CD4-positive, alpha-beta T cell (primary cell): ENCODE measurements around the gene FNDC3B. TPM values are rescaled to one million over a fixed set of nuclear protein-coding genes. Genes with fewer than 3 reads are reported as not detected.

ENCODE experiments used
- ATAC-seq: fragments of 200-7000 bp; cut with Tn5 transposase; one replicate; pipeline ENCODE4 v1.10.0; 2022; ENCODE audit warnings: mild to moderate bottlenecking; ENCODE audit not compliant: poor library complexity
- CTCF ChIA-PET: fragments of 350-600 bp; sonication (Branson Sonifier 250); formaldehyde crosslinking; loops from one replicate; lab custom pipeline; 2021; ENCODE audit warnings: antibody characterized with exemption, inconsistent platforms; lab: Charles Lee
- POLR2A ChIA-PET: fragments of 350-600 bp; sonication (Branson Sonifier 250); formaldehyde crosslinking; loops from one replicate; lab custom pipeline; 2021; ENCODE audit warnings: antibody characterized with exemption, inconsistent platforms; lab: Charles Lee
- DNase-seq, 14 experiments: peaks; one replicate each; pipeline ENCODE4 v3.0.0-alpha.2; 2013 to 2020; ENCODE audit warnings: mixed read lengths in 2 of 14
- H3K27ac ChIP-seq, 2 donors: one replicate each; pipeline versions ENCODE4 v1.5.1 to v1.7.0; 2013; ENCODE audit warnings: low read length in 2 of 2, low read depth in 1 of 2, mild to moderate bottlenecking in 1 of 2
- H3K27me3 ChIP-seq, 2 experiments: 1 replicate in 1 of 2; 2 replicates in 1 of 2; pipeline versions ENCODE4 v1.6.1 to v1.7.0; 2013; ENCODE audit warnings: low read length in 2 of 2, control low read depth in 1 of 2, mild to moderate bottlenecking in 1 of 2, moderate library complexity in 1 of 2; ENCODE audit not compliant: insufficient read depth in 2 of 2, control insufficient read depth in 1 of 2
- H3K36me3 ChIP-seq: one replicate; pipeline ENCODE4 v1.6.1; 2013; ENCODE audit warnings: low read length, control low read depth; ENCODE audit not compliant: insufficient read depth
- H3K4me1 ChIP-seq: one replicate; pipeline ENCODE4 v1.6.1; 2013; ENCODE audit warnings: low read length, control low read depth; ENCODE audit not compliant: insufficient read depth
- H3K4me3 ChIP-seq: one replicate; pipeline ENCODE4 v1.5.1; 2013; ENCODE audit warnings: mild to moderate bottlenecking, low read length, moderate library complexity
- H3K9me3 ChIP-seq, 2 experiments: 1 replicate in 1 of 2; 2 replicates in 1 of 2; pipeline versions ENCODE4 v1.6.1 to v1.7.0; 2013; ENCODE audit warnings: low read length in 2 of 2, mild to moderate bottlenecking in 2 of 2, control low read depth in 1 of 2, moderate library complexity in 1 of 2; ENCODE audit not compliant: control insufficient read depth in 1 of 2, insufficient read depth in 1 of 2
- H3K27ac Mint-ChIP-seq: one replicate; pipeline ENCODE4 v1.8.0; 2020; ENCODE audit warnings: mixed read lengths
- H3K27me3 Mint-ChIP-seq: one replicate; pipeline ENCODE4 v1.8.0; 2021; ENCODE audit warnings: mixed read lengths
- H3K36me3 Mint-ChIP-seq: one replicate; pipeline ENCODE4 v1.8.0; 2021; ENCODE audit warnings: low read depth, mixed read lengths
- H3K4me1 Mint-ChIP-seq: one replicate; pipeline ENCODE4 v1.8.0; 2021; ENCODE audit warnings: low read depth, mixed read lengths
- H3K4me3 Mint-ChIP-seq: one replicate; pipeline ENCODE4 v1.8.0; 2020; ENCODE audit warnings: mild to moderate bottlenecking, mixed read lengths
- H3K9me3 Mint-ChIP-seq: one replicate; pipeline ENCODE4 v1.8.0; 2020; ENCODE audit warnings: mixed read lengths
- intact Hi-C, 2 experiments: fragments of 100-400 bp; cut with DNase I in 1 of 2; cut with micrococcal nuclease in 1 of 2; formaldehyde crosslinking; loops; one replicate each; pipeline versions ENCODE4 v1.15.1 to v1.9.0; 2023 to 2025; cut with DNase I, micrococcal nuclease
- total RNA-seq, 174 experiments: library from RNA in 2 of 174; stranded (reverse) in 2 of 174; gene quantifications; one replicate each; pipeline ENCODE4 v1.2.3 and lab custom pipeline; 2021 to 2026
- TF ChIP-seq, protein P1 (sequence below): fragments of 200-600 bp; IDR thresholded peaks from one replicate; pipeline ENCODE4 v1.8.0; 2022; ENCODE audit warnings: antibody characterized with exemption, mild to moderate bottlenecking

The FNDC3B gene
- total RNA-seq, 2 experiments from 2014 or later, result 26.1 to 28.7 TPM

DNA sequence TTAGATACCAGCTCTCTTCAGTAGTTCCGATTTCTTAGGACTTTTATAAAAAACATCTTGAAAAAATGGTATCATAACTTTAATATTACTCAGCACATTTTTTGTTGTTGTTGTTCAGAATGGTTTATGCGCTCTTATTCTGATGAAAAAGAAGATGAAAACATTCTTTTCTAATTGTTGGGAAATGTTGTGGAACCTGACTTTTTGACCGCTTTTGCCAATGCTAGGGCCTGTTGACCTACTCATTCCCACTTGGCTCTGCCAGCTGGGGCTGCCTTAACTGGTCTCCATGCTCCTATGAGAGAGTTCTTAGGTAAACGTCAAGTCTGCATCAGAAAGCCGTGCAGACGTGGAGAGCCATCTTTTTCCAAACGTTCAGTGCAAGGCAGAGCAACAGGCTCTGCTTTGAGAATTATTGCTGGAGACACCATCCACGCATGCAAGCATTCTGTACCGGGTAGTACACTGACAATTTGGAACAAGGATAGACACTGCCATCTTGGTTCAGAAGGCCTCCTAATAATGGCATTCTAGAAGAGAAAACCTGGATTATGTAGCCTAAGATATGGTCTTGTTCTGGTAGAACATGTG, 232.1 kb downstream of the FNDC3B start:
- no peaks in the 10 kb centered on the region for H3K4me1 ChIP-seq
- Mint-ChIP-seq H3K4me3 (no peak overlapping the region), H3K9me3 (no peaks in the 10 kb centered on the region), H3K36me3 (peaks cover 26% of the 10 kb centered on the region), H3K27ac (no peak overlapping the region), H3K4me1 (no peaks in the 10 kb centered on the region), H3K27me3 (no peaks in the 10 kb centered on the region)
- no peaks in the 10 kb centered on the region for H3K27me3 ChIP-seq
- ChIA-PET CTCF (no interaction called here), POLR2A (no interaction called here)
- TF ChIP-seq, protein P1, sequence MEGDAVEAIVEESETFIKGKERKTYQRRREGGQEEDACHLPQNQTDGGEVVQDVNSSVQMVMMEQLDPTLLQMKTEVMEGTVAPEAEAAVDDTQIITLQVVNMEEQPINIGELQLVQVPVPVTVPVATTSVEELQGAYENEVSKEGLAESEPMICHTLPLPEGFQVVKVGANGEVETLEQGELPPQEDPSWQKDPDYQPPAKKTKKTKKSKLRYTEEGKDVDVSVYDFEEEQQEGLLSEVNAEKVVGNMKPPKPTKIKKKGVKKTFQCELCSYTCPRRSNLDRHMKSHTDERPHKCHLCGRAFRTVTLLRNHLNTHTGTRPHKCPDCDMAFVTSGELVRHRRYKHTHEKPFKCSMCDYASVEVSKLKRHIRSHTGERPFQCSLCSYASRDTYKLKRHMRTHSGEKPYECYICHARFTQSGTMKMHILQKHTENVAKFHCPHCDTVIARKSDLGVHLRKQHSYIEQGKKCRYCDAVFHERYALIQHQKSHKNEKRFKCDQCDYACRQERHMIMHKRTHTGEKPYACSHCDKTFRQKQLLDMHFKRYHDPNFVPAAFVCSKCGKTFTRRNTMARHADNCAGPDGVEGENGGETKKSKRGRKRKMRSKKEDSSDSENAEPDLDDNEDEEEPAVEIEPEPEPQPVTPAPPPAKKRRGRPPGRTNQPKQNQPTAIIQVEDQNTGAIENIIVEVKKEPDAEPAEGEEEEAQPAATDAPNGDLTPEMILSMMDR, result no peak
- no peaks in the 10 kb centered on the region for H3K36me3 ChIP-seq
- ATAC-seq (no peak), DNase-seq (no peak)
- intact Hi-C loops, result loop anchor here (5.0 to 10.0 kb wide), 2 partner anchors 234 to 237 kb away; partner anchors contain the start of gene FNDC3B (in 2 of the 2)
- H3K27ac ChIP-seq, result no peak overlapping the region
- no peak overlapping the region for H3K4me3 ChIP-seq
- H3K9me3 ChIP-seq, result no peaks in the 10 kb centered on the region

DNA sequence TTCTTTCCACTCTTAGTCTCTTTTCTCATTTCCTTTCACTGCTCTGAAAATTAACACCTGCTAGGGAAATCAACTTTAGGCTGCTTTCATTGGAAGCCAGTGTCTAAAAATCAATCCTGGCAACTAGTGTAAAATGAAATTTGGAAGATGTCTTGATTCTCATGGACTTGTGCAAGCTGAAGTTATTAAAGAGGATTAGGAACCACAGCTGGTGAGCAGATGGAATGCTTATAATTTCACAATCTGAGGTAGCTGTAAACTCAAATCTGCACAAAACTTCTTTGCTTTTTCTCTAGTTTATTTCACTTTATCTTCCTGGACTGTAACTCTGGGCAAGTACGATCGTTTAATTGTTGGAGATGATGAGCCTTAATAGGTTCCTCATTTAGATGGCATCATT, 233.3 kb downstream of the FNDC3B start:
- TF ChIP-seq, protein P1, result no peak
- Histone ChIP-seq H3K36me3 (no peaks in the 10 kb centered on the region), H3K4me3 (no peak overlapping the region), H3K27me3 (no peaks in the 10 kb centered on the region), H3K4me1 (no peaks in the 10 kb centered on the region), H3K27ac (no peak overlapping the region), H3K9me3 (no peaks in the 10 kb centered on the region)
- ATAC-seq (no peak), DNase-seq (no peak)
- H3K4me1 Mint-ChIP-seq, result no peaks in the 10 kb centered on the region
- CTCF ChIA-PET, result no interaction called here
- H3K27me3 Mint-ChIP-seq, result no peaks in the 10 kb centered on the region
- intact Hi-C loops, result loop anchor here (5.0 to 10.0 kb wide), 2 partner anchors 235 to 238 kb away; partner anchors contain the start of gene FNDC3B (in 2 of the 2)
- H3K27ac Mint-ChIP-seq, result no peak overlapping the region
- POLR2A ChIA-PET, result no interaction called here
- peaks cover 22% of the 10 kb centered on the region for H3K36me3 Mint-ChIP-seq
- H3K4me3 Mint-ChIP-seq, result no peak overlapping the region
- no peaks in the 10 kb centered on the region for H3K9me3 Mint-ChIP-seq

DNA sequence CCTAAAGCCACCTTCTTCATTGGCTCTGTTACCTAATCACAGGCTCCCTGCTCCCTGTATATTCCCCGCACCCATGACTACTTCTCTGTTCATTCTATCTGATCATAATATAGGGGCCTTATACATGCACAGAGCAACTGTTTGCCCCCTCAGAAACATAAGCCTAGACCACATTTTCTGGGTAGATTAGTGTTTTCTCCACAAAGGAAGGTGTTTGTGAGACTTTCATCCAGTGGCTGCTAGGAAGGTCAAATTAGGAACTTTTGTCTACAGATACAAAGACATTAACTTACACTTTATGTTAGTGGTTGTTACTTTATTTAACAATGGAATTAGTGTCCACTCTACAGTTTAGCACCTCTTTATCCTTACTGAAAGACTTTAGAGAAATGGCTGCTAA, 234.0 kb downstream of the FNDC3B start:
- CTCF ChIA-PET, result no interaction called here
- Mint-ChIP-seq H3K27me3 (no peaks in the 10 kb centered on the region), H3K4me1 (no peaks in the 10 kb centered on the region), H3K27ac (no peak overlapping the region), H3K36me3 (peaks cover 16% of the 10 kb centered on the region), H3K9me3 (no peaks in the 10 kb centered on the region), H3K4me3 (no peak overlapping the region)
- ATAC-seq (no peak), DNase-seq (no peak)
- intact Hi-C loops, result loop anchor here (5.0 to 10.0 kb wide), 2 partner anchors 236 to 239 kb away; partner anchors contain the start of gene FNDC3B (in 2 of the 2)
- Histone ChIP-seq H3K27ac (no peak overlapping the region), H3K9me3 (no peaks in the 10 kb centered on the region), H3K4me3 (no peak overlapping the region), H3K36me3 (no peaks in the 10 kb centered on the region), H3K27me3 (no peaks in the 10 kb centered on the region), H3K4me1 (no peaks in the 10 kb centered on the region)
- POLR2A ChIA-PET, result no interaction called here
- TF ChIP-seq, protein P1, result no peak
